Smooth muscle cell (in vitro differentiated cells): ENCODE data around the gene C11orf16. TPM values are rescaled to one million over a fixed set of nuclear protein-coding genes. Genes with fewer than 3 reads are reported as not detected.

Source experiments
- DNase-seq: peaks from one replicate; lab custom pipeline; 2025; ENCODE audit not compliant: unreplicated experiment; lab: John Stamatoyannopoulos, UW
- H2AFZ ChIP-seq: fragments of 200-600 bp; sonication (generic); 2 replicates; pipeline ENCODE4 v1.6.0; 2016; ENCODE audit warnings: antibody characterized with exemption, low read depth, mild to moderate bottlenecking
- H3F3A ChIP-seq: fragments of 200-600 bp; sonication (generic); 2 replicates; pipeline ENCODE4 v1.6.0; 2017; ENCODE audit warnings: antibody characterized with exemption, low read depth
- H3K27ac ChIP-seq: fragments of 200-600 bp; sonication (generic); 2 replicates; pipeline ENCODE4 v1.5.1; 2016; ENCODE audit warnings: low read depth, mild to moderate bottlenecking
- H3K27me3 ChIP-seq: fragments of 200-600 bp; sonication (generic); 2 replicates; pipeline ENCODE4 v1.6.1; 2016; ENCODE audit warnings: low read depth, mild to moderate bottlenecking
- H3K36me3 ChIP-seq: fragments of 200-600 bp; sonication (generic); 2 replicates; pipeline ENCODE4 v1.5.1; 2016; ENCODE audit warnings: low read depth
- H3K4me1 ChIP-seq: fragments of 200-600 bp; sonication (generic); 2 replicates; pipeline ENCODE4 v1.5.1; 2016; ENCODE audit warnings: low read depth
- H3K4me2 ChIP-seq: fragments of 200-600 bp; sonication (generic); 2 replicates; pipeline ENCODE4 v1.6.0; 2016; ENCODE audit warnings: mild to moderate bottlenecking
- H3K4me3 ChIP-seq: fragments of 200-600 bp; sonication (generic); 2 replicates; pipeline ENCODE4 v1.5.1; 2016; ENCODE audit warnings: mild to moderate bottlenecking
- H3K79me2 ChIP-seq: fragments of 200-600 bp; sonication (generic); 2 replicates; pipeline ENCODE4 v1.6.0; 2016; ENCODE audit warnings: low read depth, mild to moderate bottlenecking
- H3K9ac ChIP-seq: fragments of 200-600 bp; sonication (generic); 2 replicates; pipeline ENCODE4 v1.6.0; 2016; ENCODE audit warnings: low read depth
- H3K9me3 ChIP-seq: fragments of 200-600 bp; sonication (generic); replicated peaks from 2 replicates; pipeline ENCODE4 v1.5.1; 2016; ENCODE audit warnings: low read depth
- H4K20me1 ChIP-seq: fragments of 200-600 bp; sonication (generic); 2 replicates; pipeline ENCODE4 v1.6.0; 2016; ENCODE audit warnings: low read depth
- CTCF ChIP-seq: fragments of 200-600 bp; sonication (generic); IDR thresholded peaks from 2 replicates; pipeline ENCODE4 v1.5.1; 2017; ENCODE audit warnings: borderline replicate concordance, mild to moderate bottlenecking, antibody characterized with exemption; ENCODE audit not compliant: insufficient read depth, poor library complexity, severe bottlenecking
- WGBS: methylation state at CpG from one replicate; pipeline ENCODE4 v1.1.7; 2016; ENCODE audit warnings: low lambda C conversion rate; 5-methylcytosine and 5-hydroxymethylcytosine counted together
- polyA plus RNA-seq: library from polyadenylated mRNA; unstranded; fragments of >200 nt; fragmentation: Nextera tagmentation; extraction: Ambion mirVana; gene quantifications from 2 replicates; pipeline ENCODE4 v1.2.1, GENCODE V29; 2016
- small RNA-seq: library from RNA; depleted of rRNA; stranded (forward); fragments of <200 nt; gene quantifications from one replicate; pipeline ENCODE3, GENCODE V24; 2014
- total RNA-seq: library from RNA; depleted of rRNA; stranded (reverse); fragments of >200 nt; gene quantifications from 2 replicates; pipeline ENCODE4 v1.2.3, GENCODE V29; 2014

C11orf16 gene
- total and polyA plus RNA-seq, 2 experiments from 2014 or later, result not detected

GRCh38 chr11:8871962-8872361 is 60.8 kb downstream of the C11orf16 start:
- Histone ChIP-seq H4K20me1 (peaks cover 12% of the 10 kb centered on the region), H3K79me2 (peaks cover 50% of the 10 kb centered on the region), H3K4me3 (peak overlapping the region; percentile 96), H3K27me3 (no peaks in the 10 kb centered on the region), H3K4me1 (peaks cover 29% of the 10 kb centered on the region), H3K9ac (peak overlapping the region; percentile 56), H3K36me3 (no peaks in the 10 kb centered on the region), H3K27ac (peak overlapping the region; percentile 81), H2AFZ (peak overlapping the region; percentile 95), H3F3A (peaks cover 15% of the 10 kb centered on the region), H3K4me2 (peak overlapping the region; percentile 83), H3K9me3 (no peaks in the 10 kb centered on the region)
- DNase-seq, result no peak
- 69% methylated on average over 6 of the region's 6 CpGs for WGBS
- no peak for TF ChIP-seq CTCF

DNA sequence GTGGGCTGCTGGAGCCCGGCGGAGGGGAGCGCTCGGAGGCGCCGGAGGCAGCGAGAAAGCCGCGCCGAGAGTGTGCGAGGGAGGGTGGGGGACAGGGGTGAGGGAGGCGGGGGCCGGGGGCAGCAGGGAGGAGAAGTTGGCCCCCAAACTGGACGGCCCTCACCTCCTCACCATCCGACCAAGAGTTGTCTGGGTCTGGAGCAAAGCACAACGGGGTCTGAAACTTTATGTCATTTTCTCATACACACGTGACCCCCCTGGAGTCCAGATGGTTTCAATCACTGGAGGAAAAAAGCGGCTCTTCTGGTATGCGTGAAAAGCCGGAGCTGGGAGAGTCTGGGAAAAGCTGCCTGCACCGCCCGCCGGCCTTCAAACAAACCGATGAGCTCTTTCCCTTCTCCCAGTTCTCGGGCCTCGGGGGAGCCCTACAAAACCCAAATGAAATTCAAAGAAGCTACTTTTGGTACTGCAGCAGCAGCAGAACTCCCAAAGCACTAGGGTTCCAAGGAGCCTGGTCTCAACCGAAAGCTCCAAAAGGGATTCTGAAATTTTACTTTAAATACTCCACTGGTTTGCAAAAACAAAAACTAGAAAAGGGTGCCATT is 61.5 kb downstream of the C11orf16 start:
- peak overlapping the region; percentile 81 for H3K27ac ChIP-seq
- no peak for TF ChIP-seq CTCF
- H4K20me1 ChIP-seq, result peaks cover 15% of the 10 kb centered on the region
- H3K4me1 ChIP-seq, result peaks cover 31% of the 10 kb centered on the region
- no peak for DNase-seq
- peak overlapping the region; percentile 83 for H3K4me2 ChIP-seq
- peaks cover 57% of the 10 kb centered on the region for H3K79me2 ChIP-seq
- peaks cover 15% of the 10 kb centered on the region for H3F3A ChIP-seq
- H3K27me3 ChIP-seq, result no peaks in the 10 kb centered on the region
- peak overlapping the region; percentile 96 for H3K4me3 ChIP-seq
- no peaks in the 10 kb centered on the region for H3K36me3 ChIP-seq
- peak overlapping the region; percentile 95 for H2AFZ ChIP-seq
- H3K9me3 ChIP-seq, result no peaks in the 10 kb centered on the region
- 1% methylated on average over 20 of the region's 27 CpGs for WGBS
- peak overlapping the region; percentile 80 for H3K9ac ChIP-seq

- Histone ChIP-seq H3K4me3 (peak overlapping the region; percentile 96), H3K4me2 (peak overlapping the region; percentile 83), H3K79me2 (peaks cover 64% of the 10 kb centered on the region), H3K9ac (peak overlapping the region; percentile 80), H3K9me3 (no peaks in the 10 kb centered on the region), H3K36me3 (no peaks in the 10 kb centered on the region), H3K27ac (peak overlapping the region; percentile 81), H3K4me1 (peaks cover 33% of the 10 kb centered on the region), H3K27me3 (no peaks in the 10 kb centered on the region), H4K20me1 (peaks cover 15% of the 10 kb centered on the region), H2AFZ (peak overlapping the region; percentile 95), H3F3A (peaks cover 16% of the 10 kb centered on the region)
- DNase-seq, result peak; percentile 60
- 1% methylated on average over 55 of the region's 81 CpGs for WGBS
- TF ChIP-seq CTCF, result no peak
These were observed 62.2 kb downstream of the C11orf16 start for GRCh38 chr11:8870411-8871170.

Small RNA genes lying within 50 kb of the gene (small RNA-seq; reads per million reads assigned to genes)
- not detected for gene RF00019

Other genes starting within 250 kb of the C11orf16 start
- 22.0 and 28.1 TPM in 2 replicates for gene AKIP1, start 21.8 kb downstream of the C11orf16 start, total RNA-seq
- 58.7 and 59.5 TPM in 2 replicates for gene AKIP1, start 21.8 kb downstream of the C11orf16 start, polyA plus RNA-seq
- not detected in 2 replicates for gene ASCL3, start 10.1 kb upstream of the C11orf16 start, total RNA-seq
- gene ASCL3, start 10.1 kb upstream of the C11orf16 start, polyA plus RNA-seq, result not detected in 2 replicates
- 39.3 and 41.1 TPM in 2 replicates for gene TMEM9B, start 31.5 kb upstream of the C11orf16 start, total RNA-seq
- gene TMEM9B, start 31.5 kb upstream of the C11orf16 start, polyA plus RNA-seq, result 35.9 and 47.8 TPM in 2 replicates
- gene NRIP3, start 71.1 kb upstream of the C11orf16 start, total RNA-seq, result 19.6 and 19.9 TPM in 2 replicates
- 8.4 and 10.1 TPM in 2 replicates for gene NRIP3, start 71.1 kb upstream of the C11orf16 start, polyA plus RNA-seq
- gene SCUBE2, start 158.7 kb upstream of the C11orf16 start, total RNA-seq, result 5.0 and 6.7 TPM in 2 replicates
- 1.4 and 2.2 TPM in 2 replicates for gene SCUBE2, start 158.7 kb upstream of the C11orf16 start, polyA plus RNA-seq